GM19099 (cell line): ENCODE data around the gene SAA2.

Experiments used
- POLR2A ChIP-seq: IDR thresholded peaks from 3 replicates; pipeline ENCODE4 v1.6.1; 2011; ENCODE audit warnings: low read depth; ENCODE audit not compliant: insufficient read length; ENCODE audit errors: extremely low read depth

The SAA2 gene

DNA sequence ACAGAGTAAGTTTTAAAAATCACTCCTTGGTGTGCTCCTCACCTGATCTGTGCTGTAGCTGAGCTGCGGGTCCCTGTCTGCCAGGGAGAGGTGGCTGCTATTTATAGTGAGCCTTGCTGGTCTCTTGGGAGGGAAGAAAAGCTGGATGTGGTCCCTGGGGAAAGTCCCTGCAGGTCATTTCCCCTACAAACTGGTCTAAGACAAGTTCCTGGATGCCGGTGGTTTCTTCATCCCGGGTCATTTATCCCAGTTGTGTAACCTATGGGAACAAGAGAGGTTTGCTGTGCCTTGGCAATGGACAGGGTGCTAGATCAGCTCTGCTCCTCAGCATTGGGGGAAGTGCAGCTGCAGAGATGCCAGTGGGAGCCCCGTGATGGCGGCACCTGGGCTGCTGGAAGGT lies at the start of gene SAA2:
Gene SAA2 (minus strand): TSS at position 108 of the 400 bp plus-strand sequence. CDS start 657 bp downstream, outside the sequence.
- TF ChIP-seq POLR2A: no peak

DNA sequence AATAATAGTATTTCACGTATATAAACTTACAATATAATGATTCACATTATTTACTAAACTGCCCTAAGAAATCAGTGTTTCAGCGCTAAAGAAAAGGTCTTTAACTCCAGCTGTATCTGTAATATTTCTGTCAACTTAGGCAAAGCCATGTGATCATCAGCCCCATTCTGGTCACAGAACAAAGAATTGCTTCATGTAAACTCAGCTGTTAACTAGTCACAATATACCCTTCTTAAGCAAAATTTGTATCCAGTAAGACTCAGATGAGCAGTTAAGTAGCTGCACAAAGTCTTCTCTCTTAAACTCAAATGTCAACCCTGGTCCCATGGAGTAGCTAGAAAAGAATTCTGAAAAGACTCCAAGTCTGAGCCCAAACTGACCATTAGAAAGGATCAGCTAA lies 46.8 kb upstream of the SAA2 start:
- no peak for TF ChIP-seq POLR2A

DNA sequence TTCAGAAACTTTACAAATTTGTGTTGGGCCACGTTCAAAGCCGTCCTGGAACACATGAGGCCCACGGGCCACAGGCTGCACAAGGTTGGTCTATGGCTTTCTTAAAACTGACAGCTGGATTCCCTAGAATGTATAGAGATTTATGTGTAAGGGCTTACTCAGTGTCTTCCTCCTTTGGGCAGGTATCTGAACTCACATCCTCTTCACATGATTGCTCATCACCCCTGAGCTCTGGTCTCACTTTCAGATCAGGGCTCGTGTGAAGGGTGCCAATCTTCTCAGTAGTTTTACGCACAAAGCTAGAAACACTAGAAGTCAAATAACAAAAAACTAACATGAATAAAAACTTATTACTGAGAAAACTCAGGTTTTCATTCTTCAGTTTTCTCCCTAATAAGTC lies 46.4 kb upstream of the SAA2 start:
- no peak for TF ChIP-seq POLR2A

DNA sequence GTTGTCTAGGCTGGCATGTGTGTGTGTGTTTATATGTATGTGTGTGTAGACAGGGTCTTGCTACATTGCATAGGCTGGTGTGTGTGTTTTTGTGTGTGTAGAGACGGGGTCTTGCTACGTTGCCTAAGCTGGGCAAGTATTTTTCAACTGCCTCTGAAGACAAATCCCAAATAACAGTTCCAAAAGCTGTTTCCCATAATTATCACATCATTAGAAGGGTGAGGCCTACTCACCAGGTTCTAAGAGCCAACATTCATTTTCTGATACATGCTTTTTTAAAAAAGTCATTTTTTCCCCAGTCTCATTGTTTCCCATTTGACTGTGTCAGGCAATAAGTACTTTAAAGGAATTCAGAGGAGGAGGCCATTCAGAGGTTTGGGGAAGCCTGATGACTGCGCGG lies 40.4 kb upstream of the SAA2 start:
- TF ChIP-seq POLR2A: no peak

DNA sequence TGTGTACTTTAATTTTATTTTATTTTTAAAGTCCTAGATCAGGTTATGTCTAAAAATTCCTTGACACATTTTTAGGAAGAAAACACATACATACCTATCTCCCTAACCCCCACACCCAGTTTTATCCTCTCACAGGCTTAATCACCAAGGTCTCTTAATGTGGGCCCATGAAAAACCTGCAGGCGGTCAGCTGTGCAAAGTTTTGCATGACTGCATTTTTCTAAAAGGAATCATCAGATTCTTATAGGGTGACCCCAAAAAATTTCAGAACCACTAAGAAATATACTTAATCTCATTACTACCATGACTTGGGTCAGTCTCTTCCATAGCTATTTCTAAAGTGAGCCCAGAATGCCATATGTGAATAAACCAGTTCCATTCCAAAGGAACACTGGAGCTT lies 37.4 kb upstream of the SAA2 start:
- TF ChIP-seq POLR2A: no peak

DNA sequence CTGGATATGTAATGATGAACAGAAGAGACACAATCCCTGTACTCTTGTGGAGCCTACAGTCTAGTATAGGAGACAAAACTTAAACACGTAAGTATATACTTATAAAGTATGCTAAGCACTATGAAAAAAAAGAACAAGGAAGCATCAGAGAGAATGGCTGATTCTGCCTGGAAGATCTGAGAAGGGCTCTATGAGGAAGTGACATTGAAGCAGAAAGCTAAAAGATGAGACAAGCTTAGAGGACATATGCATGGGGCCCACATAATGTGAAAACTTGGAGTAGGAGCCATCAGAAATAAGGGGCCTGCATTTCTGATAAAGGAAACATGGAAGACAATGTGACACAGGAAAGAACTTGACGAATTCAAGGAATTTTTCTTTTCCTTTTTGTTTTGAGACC lies 34.2 kb upstream of the SAA2 start:
- TF ChIP-seq POLR2A: no peak

DNA sequence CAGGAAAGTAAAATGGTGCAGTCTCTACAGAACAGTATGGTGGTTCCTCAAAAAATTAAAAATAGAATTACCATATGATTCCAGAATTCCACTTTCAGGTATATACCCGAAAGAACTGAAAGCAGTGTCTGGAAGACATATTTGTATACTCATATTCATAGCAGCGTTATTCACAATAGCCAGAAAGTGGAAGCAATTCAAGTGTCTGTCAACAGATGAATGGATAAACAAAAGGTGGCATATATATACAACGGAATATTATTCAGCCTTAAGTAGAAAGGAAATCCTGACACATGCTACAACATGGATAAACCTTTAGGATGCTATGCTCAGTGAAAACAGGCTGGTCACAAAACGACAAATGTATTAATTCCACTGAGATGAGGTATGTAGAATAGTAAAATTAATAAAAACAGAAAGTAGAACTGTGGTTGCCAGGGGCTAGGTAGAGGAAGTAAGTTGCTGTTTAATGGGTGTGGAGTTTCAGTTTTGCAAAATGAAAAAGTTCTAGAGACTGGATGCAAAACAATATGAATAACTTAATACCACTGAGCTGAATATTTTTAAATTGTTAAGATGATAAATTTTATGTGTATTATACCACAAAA lies 32.1 kb upstream of the SAA2 start:
- TF ChIP-seq POLR2A: no peak

DNA sequence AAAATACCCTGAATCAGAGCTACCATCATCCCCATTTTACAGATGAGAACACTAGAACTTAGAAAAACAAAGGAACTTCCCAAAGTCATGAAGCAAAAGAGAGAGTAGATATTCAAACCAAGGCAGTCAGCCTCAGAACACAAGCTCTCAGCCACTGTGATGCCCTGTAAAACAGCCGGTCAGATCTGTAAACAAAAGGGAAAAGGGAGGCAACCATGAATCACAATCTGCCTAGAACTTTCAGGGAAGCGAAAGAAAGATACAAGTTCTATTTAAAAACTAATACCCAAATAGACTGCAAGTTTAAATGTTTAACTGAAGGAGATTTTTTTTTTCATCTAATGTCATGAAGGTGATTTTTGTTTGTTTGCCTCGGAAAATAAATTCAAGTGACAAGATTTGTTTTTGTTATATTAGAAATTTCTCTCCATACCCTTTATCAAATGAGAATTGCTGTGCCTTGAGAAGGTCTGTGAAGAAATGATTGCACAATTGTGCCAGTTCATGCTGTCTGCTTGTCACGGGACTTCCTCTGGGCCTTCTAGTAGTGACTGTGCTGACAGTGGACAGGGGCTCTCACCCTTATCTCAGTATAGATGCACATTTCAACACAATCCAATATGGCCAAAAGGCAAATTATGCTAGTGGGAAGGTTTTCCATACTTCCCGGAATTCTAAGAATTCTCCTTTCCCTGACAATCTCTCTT lies 29.2 kb upstream of the SAA2 start:
- TF ChIP-seq POLR2A: no peak

DNA sequence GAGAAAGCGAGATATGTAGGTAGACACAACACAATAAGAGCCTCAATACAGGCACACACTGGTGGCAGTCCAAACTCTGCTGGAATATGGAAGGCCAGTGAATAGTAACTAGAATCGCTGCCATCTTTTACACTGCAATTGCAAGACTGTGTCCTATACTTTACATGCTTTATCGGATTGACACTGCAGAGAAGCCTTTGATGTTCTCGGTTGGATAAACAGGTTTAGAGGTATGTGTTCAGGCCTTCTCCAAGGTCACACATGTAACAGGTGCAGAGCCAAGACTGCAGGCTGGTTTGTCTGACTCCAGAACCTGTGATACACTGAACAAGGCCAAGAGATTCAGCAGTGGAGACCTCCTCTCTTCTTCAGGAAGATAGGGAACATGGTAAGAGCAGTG lies 22.7 kb upstream of the SAA2 start:
- no peak for TF ChIP-seq POLR2A

DNA sequence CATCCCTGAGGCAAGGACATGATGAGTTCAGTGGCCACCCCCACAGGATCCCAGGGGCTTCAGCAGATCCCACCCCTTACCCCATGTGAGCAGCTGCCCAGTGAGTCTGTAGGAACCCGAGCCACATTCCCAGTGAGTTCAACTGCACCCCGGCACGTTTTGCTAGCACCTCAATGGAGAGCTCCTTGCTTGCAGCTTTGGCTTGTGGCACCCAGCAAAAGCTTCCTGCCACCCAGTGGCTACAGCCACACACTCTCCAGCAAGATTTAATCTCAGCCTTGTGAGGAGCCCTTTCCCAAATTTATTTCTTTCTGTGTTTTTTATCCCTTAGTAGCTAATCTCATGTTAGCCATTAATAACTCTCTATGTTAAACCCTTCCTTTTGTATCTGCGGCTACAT lies 21.6 kb upstream of the SAA2 start:
- TF ChIP-seq POLR2A: no peak

DNA sequence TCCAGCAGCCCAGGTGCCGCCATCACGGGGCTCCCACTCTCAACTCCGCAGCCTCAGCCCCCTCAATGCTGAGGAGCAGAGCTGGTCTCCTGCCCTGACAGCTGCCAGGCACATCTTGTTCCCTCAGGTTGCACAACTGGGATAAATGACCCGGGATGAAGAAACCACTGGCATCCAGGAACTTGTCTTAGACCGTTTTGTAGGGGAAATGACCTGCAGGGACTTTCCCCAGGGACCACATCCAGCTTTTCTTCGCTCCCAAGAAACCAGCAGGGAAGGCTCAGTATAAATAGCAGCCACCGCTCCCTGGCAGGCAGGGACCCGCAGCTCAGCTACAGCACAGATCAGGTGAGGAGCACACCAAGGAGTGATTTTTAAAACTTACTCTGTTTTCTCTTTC lies 17.5 kb upstream of the SAA2 start, which contains the start of gene SAA1:
Gene SAA1 (plus strand): TSS at position 316 of the 400 bp plus-strand sequence. CDS start 624 bp downstream, outside the sequence.
- TF ChIP-seq POLR2A: no peak

DNA sequence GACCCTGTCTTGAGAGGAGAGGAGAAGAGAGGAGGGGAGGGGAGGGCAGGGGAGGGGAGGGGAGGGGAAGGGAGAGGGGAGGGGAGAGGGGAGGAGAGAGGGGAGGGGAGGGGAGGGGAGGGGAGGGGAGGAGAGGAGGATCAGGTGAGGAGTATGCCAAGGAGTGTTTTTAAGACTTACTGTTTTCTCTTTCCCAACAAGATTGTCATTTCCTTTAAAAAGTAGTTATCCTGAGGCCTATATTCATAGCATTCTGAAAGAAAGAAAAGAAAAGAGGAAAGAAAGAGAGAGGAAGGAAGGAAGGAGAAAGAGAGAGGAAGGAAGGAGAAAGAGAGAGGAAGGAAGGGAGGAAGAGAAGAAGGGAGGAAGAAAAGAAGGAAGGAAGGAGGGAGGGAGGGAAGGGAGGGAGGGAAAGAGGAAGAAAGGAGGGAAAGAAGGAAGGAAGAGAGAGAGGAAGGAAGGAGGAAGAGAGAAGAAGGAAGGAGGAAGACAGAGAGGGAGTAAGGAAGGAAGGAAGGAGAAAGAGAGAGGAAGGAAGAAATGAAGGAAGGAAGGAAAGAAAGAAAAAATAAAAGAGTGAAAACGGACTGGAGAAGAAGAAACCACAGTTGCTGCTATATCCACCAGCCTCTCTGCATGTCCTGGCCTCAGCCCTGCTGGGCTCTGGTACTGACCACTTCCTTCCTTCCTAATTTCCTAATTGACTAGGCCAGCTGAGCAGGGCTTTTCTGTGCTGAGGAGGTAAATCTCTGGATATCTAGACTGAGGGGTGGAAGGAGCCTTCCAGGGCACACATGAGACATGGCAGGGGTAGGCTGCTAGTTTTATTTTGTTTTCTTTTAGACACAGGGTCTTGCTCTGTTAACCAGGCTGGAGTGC lies 16.4 kb upstream of the SAA2 start:
- no peak for TF ChIP-seq POLR2A

DNA sequence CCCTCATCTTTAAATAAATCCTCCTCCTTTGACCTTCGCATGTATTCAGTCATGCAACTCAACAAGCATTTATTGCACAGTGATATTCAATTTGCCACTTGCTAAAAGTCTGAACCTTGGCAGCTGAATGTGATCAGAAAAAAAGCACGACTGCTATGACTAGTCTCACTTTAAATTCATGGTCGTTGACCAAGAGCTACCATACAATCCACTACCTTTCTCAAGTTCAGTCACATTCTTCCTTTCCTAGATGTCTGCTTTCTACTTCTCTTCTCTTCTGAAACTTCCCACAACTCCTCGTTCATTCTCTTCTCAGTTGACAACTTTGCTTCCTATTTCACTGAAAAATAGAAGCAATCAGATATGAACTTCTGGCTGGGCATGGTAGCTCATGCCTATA lies 15.6 kb upstream of the SAA2 start:
- no peak for TF ChIP-seq POLR2A

DNA sequence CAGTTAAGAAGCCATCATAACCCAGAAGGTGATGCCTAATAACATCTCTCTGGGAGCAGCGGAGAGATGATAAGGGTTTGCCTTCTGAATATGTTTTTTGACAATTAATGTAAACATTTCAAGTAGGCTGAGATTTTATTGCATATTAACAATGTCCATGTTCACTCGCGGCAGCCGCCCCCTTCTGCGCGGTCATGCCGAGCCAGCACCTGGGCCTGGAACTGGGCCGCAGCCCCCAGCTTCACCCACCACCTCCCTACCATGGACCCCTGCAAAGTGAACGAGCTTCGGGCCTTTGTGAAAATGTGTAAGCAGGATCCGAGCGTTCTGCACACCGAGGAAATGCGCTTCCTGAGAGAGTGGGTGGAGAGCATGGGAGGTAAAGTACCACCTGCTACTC lies 13.3 kb upstream of the SAA2 start:
- no peak for TF ChIP-seq POLR2A

DNA sequence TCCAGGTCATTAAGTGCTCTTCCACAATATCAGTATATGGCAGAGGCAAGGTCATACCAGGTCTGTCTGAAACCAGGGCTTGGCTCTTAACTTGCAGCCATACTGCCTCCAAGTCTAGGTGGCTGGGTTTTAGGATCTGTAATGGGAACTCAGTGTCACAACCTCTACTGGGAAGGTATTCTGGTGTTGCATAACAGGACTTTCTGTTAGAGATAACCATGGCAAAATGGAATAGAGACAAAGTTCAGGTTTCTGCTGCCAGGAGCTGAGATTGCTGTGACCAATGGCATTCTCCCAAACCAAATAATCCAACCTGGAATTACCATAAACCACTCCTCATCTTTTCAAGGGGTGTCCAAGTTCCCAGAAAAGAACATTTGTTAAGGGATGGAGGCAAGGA lies 10.8 kb upstream of the SAA2 start:
- TF ChIP-seq POLR2A: no peak
